ENCODE measurements around the gene SELENON.

GRCh38 chr1:25854554-25854953 is 54.6 kb downstream of the SELENON start:
- TF ChIP-seq EZH2 (IDR thresholded peaks at IDR 0.05; ENCODE audit: borderline replicate concordance, low read length) = no peak
- TF ChIP-seq, protein P1, sequence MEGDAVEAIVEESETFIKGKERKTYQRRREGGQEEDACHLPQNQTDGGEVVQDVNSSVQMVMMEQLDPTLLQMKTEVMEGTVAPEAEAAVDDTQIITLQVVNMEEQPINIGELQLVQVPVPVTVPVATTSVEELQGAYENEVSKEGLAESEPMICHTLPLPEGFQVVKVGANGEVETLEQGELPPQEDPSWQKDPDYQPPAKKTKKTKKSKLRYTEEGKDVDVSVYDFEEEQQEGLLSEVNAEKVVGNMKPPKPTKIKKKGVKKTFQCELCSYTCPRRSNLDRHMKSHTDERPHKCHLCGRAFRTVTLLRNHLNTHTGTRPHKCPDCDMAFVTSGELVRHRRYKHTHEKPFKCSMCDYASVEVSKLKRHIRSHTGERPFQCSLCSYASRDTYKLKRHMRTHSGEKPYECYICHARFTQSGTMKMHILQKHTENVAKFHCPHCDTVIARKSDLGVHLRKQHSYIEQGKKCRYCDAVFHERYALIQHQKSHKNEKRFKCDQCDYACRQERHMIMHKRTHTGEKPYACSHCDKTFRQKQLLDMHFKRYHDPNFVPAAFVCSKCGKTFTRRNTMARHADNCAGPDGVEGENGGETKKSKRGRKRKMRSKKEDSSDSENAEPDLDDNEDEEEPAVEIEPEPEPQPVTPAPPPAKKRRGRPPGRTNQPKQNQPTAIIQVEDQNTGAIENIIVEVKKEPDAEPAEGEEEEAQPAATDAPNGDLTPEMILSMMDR (IDR thresholded peaks at IDR 0.05; ENCODE audit: low read length) = no peak

All from OCI-LY1 (cell line).